Left lung (tissue), 14 donors: ENCODE measurements around the gene SHISA5. TPM values are rescaled to one million over a fixed set of nuclear protein-coding genes. Genes with fewer than 3 reads are reported as not detected.

Experiments
- ATAC-seq: fragments of 200-7000 bp; cut with Tn5 transposase; one replicate; pipeline ENCODE4 v1.9.1; 2020; ENCODE audit warnings: moderate library complexity
- DNase-seq, 4 donors: peaks; one replicate each; pipeline ENCODE4 v3.0.0-alpha.2; 2013 to 2020
- H3K27ac ChIP-seq, 2 donors: fragments of 200-600 bp; sonication (generic) in 1 of 2; one replicate each; pipeline versions ENCODE4 v1.5.0 to v1.8.0; 2020 to 2021
- H3K27me3 ChIP-seq, 2 donors: fragments of 200-600 bp; sonication (generic) in 1 of 2; one replicate each; pipeline versions ENCODE4 v1.5.0 to v1.8.0; 2020 to 2021
- H3K36me3 ChIP-seq, 2 donors: fragments of 200-600 bp; sonication (generic) in 1 of 2; one replicate each; pipeline versions ENCODE4 v1.5.0 to v1.8.0; 2020 to 2021
- H3K4me1 ChIP-seq, 2 donors: fragments of 200-600 bp; one replicate each; pipeline ENCODE4 v1.8.0; 2021
- H3K4me3 ChIP-seq, 2 donors: fragments of 200-600 bp; sonication (generic) in 1 of 2; one replicate each; pipeline versions ENCODE4 v1.5.0 to v1.8.0; 2020 to 2021; ENCODE audit warnings: mild to moderate bottlenecking in 1 of 2
- H3K9me3 ChIP-seq, 2 donors: fragments of 200-600 bp; sonication (generic) in 1 of 2; one replicate each; pipeline versions ENCODE4 v1.5.0 to v1.8.0; 2020 to 2021
- intact Hi-C, 2 donors: fragments of 100-400 bp; cut with DNase I; formaldehyde crosslinking; loops; one replicate each; pipeline versions ENCODE4 v1.11.2 to v1.14.2; 2022
- long read RNA-seq, 12 donors: library from polyadenylated mRNA in 2 of 12; unstranded in 2 of 12; transcript quantifications; one replicate each; pipeline ENCODE4 v2.0.0 and lab custom pipeline, GENCODE V29; 2019 to 2026
- polyA plus RNA-seq, 6 donors: library from polyadenylated mRNA; unstranded; fragments of 120-200 nt; gene quantifications; one replicate each; pipeline ENCODE4 v1.2.1, GENCODE V29; 2013; ENCODE audit not compliant: insufficient read length in 6 of 6
- total RNA-seq, 2 donors: library from RNA; stranded (reverse); fragmentation: NEBNext Ultra II Directional; extraction: Animal tissue kit (Norgen Biotek cat#: 25700); gene quantifications; one replicate each; pipeline ENCODE4 v1.2.1, GENCODE V29; 2021
- TF ChIP-seq, protein P1 (sequence below), 2 donors: fragments of 200-600 bp; sonication (generic) in 1 of 2; IDR thresholded peaks; one replicate each; pipeline versions ENCODE4 v1.5.0 to v1.8.0; 2021; ENCODE audit warnings: antibody characterized with exemption in 2 of 2
- donor health status: DM: no; HTN: yes; CAD: no.
- donor health status: DM: no; HTN: no; CAD: no.

SHISA5 gene, protein sequence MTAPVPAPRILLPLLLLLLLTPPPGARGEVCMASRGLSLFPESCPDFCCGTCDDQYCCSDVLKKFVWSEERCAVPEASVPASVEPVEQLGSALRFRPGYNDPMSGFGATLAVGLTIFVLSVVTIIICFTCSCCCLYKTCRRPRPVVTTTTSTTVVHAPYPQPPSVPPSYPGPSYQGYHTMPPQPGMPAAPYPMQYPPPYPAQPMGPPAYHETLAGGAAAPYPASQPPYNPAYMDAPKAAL
- 100 to 1,000 TPM; 179 to 206 TPM for total RNA-seq
- polyA plus RNA-seq: 100 to 1,000 TPM in 4 of 6 donors, 10 to 100 TPM in 2; 99.2 to 117 (median 112) TPM
- long read RNA-seq, donor 1, transcript SHISA5-201 (6 exons, 2,369 nt): minor isoform, 16 of 106 reads
- long read RNA-seq, donor 1, transcript SHISA5-216 (3 exons, 1,908 nt): minor isoform, 27 of 106 reads
- long read RNA-seq, donor 1, transcript SHISA5-206 (4 exons, 1,839 nt): major isoform, 47 of 106 reads
- long read RNA-seq, donor 1, partial matches to known transcripts: 15 of 106 reads
- long read RNA-seq, donor 1, other reads (novel, unspliced or antisense): 0 of 106 reads
- long read RNA-seq, donor 2, transcript SHISA5-216 (3 exons, 1,908 nt): major isoform, 23 of 72 reads
- long read RNA-seq, donor 2, transcript SHISA5-201 (6 exons, 2,369 nt): minor isoform, 7 of 72 reads
- long read RNA-seq, donor 2, transcript SHISA5-206 (4 exons, 1,839 nt): minor isoform, 22 of 72 reads
- long read RNA-seq, donor 2, partial matches to known transcripts: 18 of 72 reads
- long read RNA-seq, donor 2, other reads (novel, unspliced or antisense): 0 of 72 reads
- long read RNA-seq, donor 3, transcript SHISA5-206 (4 exons, 1,839 nt): major isoform, 29 of 51 reads
- long read RNA-seq, donor 3, transcript SHISA5-216 (3 exons, 1,908 nt): minor isoform, 5 of 51 reads
- long read RNA-seq, donor 3, transcript SHISA5-201 (6 exons, 2,369 nt): minor isoform, 15 of 51 reads
- long read RNA-seq, donor 3, partial matches to known transcripts: 0 of 51 reads
- long read RNA-seq, donor 3, other reads (novel, unspliced or antisense): 0 of 51 reads
- long read RNA-seq, donor 4, transcript SHISA5-206 (4 exons, 1,839 nt): major isoform, 70 of 119 reads
- long read RNA-seq, donor 4, transcript SHISA5-201 (6 exons, 2,369 nt): minor isoform, 19 of 119 reads
- long read RNA-seq, donor 4, partial matches to known transcripts: 2 of 119 reads
- long read RNA-seq, donor 4, other reads (novel, unspliced or antisense): 27 of 119 reads
- long read RNA-seq, donor 5, transcript SHISA5-201 (6 exons, 2,369 nt): minor isoform, 5 of 64 reads
- long read RNA-seq, donor 5, transcript SHISA5-216 (3 exons, 1,908 nt): major isoform, 28 of 64 reads
- long read RNA-seq, donor 5, transcript SHISA5-206 (4 exons, 1,839 nt): minor isoform, 23 of 64 reads
- long read RNA-seq, donor 5, partial matches to known transcripts: 6 of 64 reads
- long read RNA-seq, donor 5, other reads (novel, unspliced or antisense): 0 of 64 reads
- long read RNA-seq, donor 6, transcript SHISA5-206 (4 exons, 1,839 nt): major isoform, 23 of 50 reads
- long read RNA-seq, donor 6, transcript SHISA5-216 (3 exons, 1,908 nt): minor isoform, 18 of 50 reads
- long read RNA-seq, donor 6, partial matches to known transcripts: 5 of 50 reads
- long read RNA-seq, donor 6, other reads (novel, unspliced or antisense): 0 of 50 reads
- long read RNA-seq, donor 7, transcript SHISA5-201 (6 exons, 2,369 nt): minor isoform, 8 of 36 reads
- long read RNA-seq, donor 7, transcript SHISA5-206 (4 exons, 1,839 nt): major isoform, 21 of 36 reads
- long read RNA-seq, donor 7, transcript SHISA5-216 (3 exons, 1,908 nt): minor isoform, 6 of 36 reads
- long read RNA-seq, donor 7, partial matches to known transcripts: 0 of 36 reads
- long read RNA-seq, donor 7, other reads (novel, unspliced or antisense): 0 of 36 reads
- long read RNA-seq, donor 8, transcript SHISA5-206 (4 exons, 1,839 nt): major isoform, 35 of 58 reads
- long read RNA-seq, donor 8, transcript SHISA5-201 (6 exons, 2,369 nt): minor isoform, 13 of 58 reads
- long read RNA-seq, donor 8, partial matches to known transcripts: 5 of 58 reads
- long read RNA-seq, donor 8, other reads (novel, unspliced or antisense): 0 of 58 reads
- long read RNA-seq, donor 9: 0 reads
- long read RNA-seq, donor 10, transcript SHISA5-201 (6 exons, 2,369 nt): minor isoform, 58 of 179 reads
- long read RNA-seq, donor 10, transcript SHISA5-206 (4 exons, 1,839 nt): major isoform, 85 of 179 reads
- long read RNA-seq, donor 10, partial matches to known transcripts: 7 of 179 reads
- long read RNA-seq, donor 10, other reads (novel, unspliced or antisense): 21 of 179 reads
- long read RNA-seq, donor 11, transcript SHISA5-201 (6 exons, 2,369 nt): minor isoform, 8 of 82 reads
- long read RNA-seq, donor 11, transcript SHISA5-206 (4 exons, 1,839 nt): major isoform, 44 of 82 reads
- long read RNA-seq, donor 11, transcript SHISA5-216 (3 exons, 1,908 nt): minor isoform, 21 of 82 reads
- long read RNA-seq, donor 11, partial matches to known transcripts: 9 of 82 reads
- long read RNA-seq, donor 11, other reads (novel, unspliced or antisense): 0 of 82 reads
- long read RNA-seq, donor 12, transcript SHISA5-201 (6 exons, 2,369 nt): minor isoform, 12 of 54 reads
- long read RNA-seq, donor 12, transcript SHISA5-206 (4 exons, 1,839 nt): major isoform, 30 of 54 reads
- long read RNA-seq, donor 12, transcript SHISA5-216 (3 exons, 1,908 nt): minor isoform, 5 of 54 reads
- long read RNA-seq, donor 12, partial matches to known transcripts: 6 of 54 reads
- long read RNA-seq, donor 12, other reads (novel, unspliced or antisense): 0 of 54 reads

DNA sequence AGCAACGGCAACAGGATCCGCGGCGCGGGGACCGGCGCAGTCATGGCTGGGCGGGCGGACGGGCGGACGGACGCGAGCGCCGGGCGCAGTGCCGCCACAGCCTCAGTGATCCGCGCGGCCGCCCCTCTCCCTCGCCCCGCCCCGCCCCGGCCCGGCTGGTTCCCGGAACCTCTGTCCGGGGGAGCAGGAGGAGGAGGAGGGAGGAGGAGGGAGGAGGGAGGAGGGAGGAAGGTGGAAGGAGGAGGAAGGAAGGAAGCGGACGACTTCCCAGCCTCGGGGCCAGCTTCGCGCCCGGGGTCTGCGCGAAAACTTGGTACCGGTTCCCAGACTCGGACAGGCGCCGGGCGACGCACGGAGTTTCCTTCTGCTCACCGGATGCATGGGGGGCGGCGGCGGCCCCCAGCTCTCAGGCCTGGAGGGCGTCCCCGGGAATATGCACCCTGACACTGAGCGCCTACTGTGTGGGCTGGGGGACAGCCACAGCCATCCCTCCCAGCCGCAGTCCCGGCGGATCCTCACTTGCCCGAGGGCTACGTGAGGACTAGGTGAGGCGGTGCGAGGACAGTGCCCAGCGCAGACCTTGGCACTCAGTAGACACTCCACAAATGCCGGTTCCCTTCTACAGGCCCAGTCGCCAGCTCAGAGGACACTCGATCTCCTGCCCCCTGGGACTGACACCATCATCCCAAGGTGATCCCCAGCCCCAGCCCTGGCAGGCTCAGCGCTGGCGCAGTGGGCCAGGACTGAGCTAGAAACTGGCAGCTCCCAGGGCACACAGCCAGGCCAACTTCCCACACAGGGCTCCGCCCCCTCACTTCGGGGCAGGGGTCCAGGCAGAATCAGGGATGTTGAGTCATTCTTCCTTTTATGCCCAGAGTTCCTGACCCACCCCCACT, at the start of gene SHISA5:
SHISA5 (minus strand) TSS at position 124 of the 896 bp plus-strand sequence; CDS start at position 44, 80 bp downstream.
- Histone ChIP-seq H3K36me3 (peaks cover 0 to 21% of the 10 kb centered on the region in 2 donors), H3K27me3 (no peaks in the 10 kb centered on the region), H3K9me3 (no peaks in the 10 kb centered on the region), H3K4me3 (peak within 1 kb of the TSS; percentile 71 to 78), H3K4me1 (peaks cover 9 to 55% of the 10 kb centered on the region in 2 donors), H3K27ac (peak within 1 kb of the TSS; percentile 91 to 97)
- ATAC-seq (peak; percentile 91), DNase-seq (peak; percentile 57 to 97 (median 80))
- TF ChIP-seq, protein P1, sequence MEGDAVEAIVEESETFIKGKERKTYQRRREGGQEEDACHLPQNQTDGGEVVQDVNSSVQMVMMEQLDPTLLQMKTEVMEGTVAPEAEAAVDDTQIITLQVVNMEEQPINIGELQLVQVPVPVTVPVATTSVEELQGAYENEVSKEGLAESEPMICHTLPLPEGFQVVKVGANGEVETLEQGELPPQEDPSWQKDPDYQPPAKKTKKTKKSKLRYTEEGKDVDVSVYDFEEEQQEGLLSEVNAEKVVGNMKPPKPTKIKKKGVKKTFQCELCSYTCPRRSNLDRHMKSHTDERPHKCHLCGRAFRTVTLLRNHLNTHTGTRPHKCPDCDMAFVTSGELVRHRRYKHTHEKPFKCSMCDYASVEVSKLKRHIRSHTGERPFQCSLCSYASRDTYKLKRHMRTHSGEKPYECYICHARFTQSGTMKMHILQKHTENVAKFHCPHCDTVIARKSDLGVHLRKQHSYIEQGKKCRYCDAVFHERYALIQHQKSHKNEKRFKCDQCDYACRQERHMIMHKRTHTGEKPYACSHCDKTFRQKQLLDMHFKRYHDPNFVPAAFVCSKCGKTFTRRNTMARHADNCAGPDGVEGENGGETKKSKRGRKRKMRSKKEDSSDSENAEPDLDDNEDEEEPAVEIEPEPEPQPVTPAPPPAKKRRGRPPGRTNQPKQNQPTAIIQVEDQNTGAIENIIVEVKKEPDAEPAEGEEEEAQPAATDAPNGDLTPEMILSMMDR (IDR thresholded peaks at IDR 0.05): no peak
- intact Hi-C loops: loop anchor here in 1 of 2 donors (5.0 kb wide), 1 partner anchor 37 kb away; a partner anchor contains a TSS

DNA sequence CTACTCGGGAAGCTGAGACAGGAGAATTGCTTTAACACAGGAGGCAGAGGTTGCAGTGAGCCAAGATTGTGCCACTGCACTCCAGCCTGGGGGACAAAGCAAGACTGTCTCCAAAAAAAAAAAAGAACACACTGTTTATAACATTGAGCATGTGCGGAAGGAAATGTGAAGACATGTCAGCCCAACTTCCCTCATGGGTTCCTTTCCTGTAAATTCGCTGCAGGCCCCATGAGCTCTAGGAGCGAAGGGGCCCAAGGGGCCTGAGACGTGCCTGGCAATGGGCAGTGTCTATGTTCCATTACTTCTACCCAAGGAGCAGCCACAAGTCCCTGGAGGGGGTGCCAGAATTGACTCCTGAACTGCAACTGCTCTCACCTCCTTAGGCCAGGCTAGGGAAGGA, 49.4 kb upstream of the SHISA5 start:
- H3K4me1 ChIP-seq: peaks cover 0 to 86% of the 10 kb centered on the region in 2 donors
- no peaks in the 10 kb centered on the region for H3K27me3 ChIP-seq
- peaks cover 0 to 6% of the 10 kb centered on the region in 2 donors for H3K36me3 ChIP-seq
- TF ChIP-seq, protein P1 (IDR thresholded peaks at IDR 0.05): no peak
- DNase-seq (peak in 1 of 4 donors; percentile 33), ATAC-seq (no peak)
- H3K27ac ChIP-seq: peak overlapping the region in 1 of 2 donors; percentile 88
- intact Hi-C loops: loop anchor here in 1 of 2 donors (5.0 kb wide), 1 partner anchor 86 kb away; a partner anchor contains a TSS
- H3K4me3 ChIP-seq: no peak overlapping the region
- H3K9me3 ChIP-seq: no peaks in the 10 kb centered on the region
